ENCODE results near the gene POLA1.
A peak's percentile ranks its signal among the peaks of the same experiment; 100 is the strongest.
"Not testable (repeated sequence)": the region's sequence is repeated elsewhere in the genome, so short reads cannot be mapped to it uniquely, and the experiment has no call there.

The POLA1 gene

GRCh38 chrX:24799078-24799477 lies 105.4 kb downstream of the POLA1 start:
- no peak for DNase-seq

GRCh38 chrX:24799565-24799964 lies 105.8 kb downstream of the POLA1 start:
- no peak for DNase-seq

- DNase-seq, result no peak
Observed at GRCh38 chrX:24805201-24805600, 111.5 kb downstream of the POLA1 start.

- DNase-seq, result not testable (repeated sequence)
Observed at GRCh38 chrX:24819807-24820206, 126.1 kb downstream of the POLA1 start.

- DNase-seq, result no peak
Observed at GRCh38 chrX:24828147-24828546, 134.4 kb downstream of the POLA1 start.

GRCh38 chrX:24828600-24828999 lies 134.9 kb downstream of the POLA1 start:
- DNase-seq, result no peak

- no peak for DNase-seq
Observed at GRCh38 chrX:24833695-24834094, 140.0 kb downstream of the POLA1 start.

GRCh38 chrX:24837966-24838365 lies 144.2 kb downstream of the POLA1 start:
- DNase-seq, result no peak

GRCh38 chrX:24838629-24839028 lies 144.9 kb downstream of the POLA1 start:
- peak in 1 of 2 experiments; percentile 0 for DNase-seq

- DNase-seq, result no peak
Observed at GRCh38 chrX:24839331-24839730, 145.6 kb downstream of the POLA1 start.

GRCh38 chrX:24842486-24842885 lies 148.8 kb downstream of the POLA1 start:
- no peak for DNase-seq

- DNase-seq, result no peak
Observed at GRCh38 chrX:24846550-24847150, 152.9 kb downstream of the POLA1 start.

GRCh38 chrX:24851289-24851688 lies 157.6 kb downstream of the POLA1 start:
- DNase-seq, result no peak

- no peak for DNase-seq
Observed at GRCh38 chrX:24851780-24852179, 158.1 kb downstream of the POLA1 start.

GRCh38 chrX:24858004-24858746 lies 164.5 kb downstream of the POLA1 start:
- DNase-seq, result no peak

- DNase-seq, result no peak
Observed at GRCh38 chrX:24859211-24859841, 165.6 kb downstream of the POLA1 start.

GRCh38 chrX:24860140-24860539 lies 166.4 kb downstream of the POLA1 start:
- DNase-seq, result no peak

- DNase-seq, result no peak
Observed at GRCh38 chrX:24862343-24862742, 168.6 kb downstream of the POLA1 start.

- not testable (repeated sequence) for DNase-seq
Observed at GRCh38 chrX:24863779-24864178, 170.1 kb downstream of the POLA1 start.

GRCh38 chrX:24870143-24870542 lies 176.4 kb downstream of the POLA1 start:
- no peak for DNase-seq

- DNase-seq, result no peak
Observed at GRCh38 chrX:24874604-24875247, 181.0 kb downstream of the POLA1 start.

- DNase-seq, result no peak
Observed at GRCh38 chrX:24876530-24877287, 183.0 kb downstream of the POLA1 start.

GRCh38 chrX:24877288-24877664 lies 183.6 kb downstream of the POLA1 start:
- no peak for DNase-seq
